Mesenchymal stem cell (in vitro differentiated cells and primary cell): Measurements from ENCODE around the gene CCNC.
A peak's percentile ranks its signal among the peaks of the same experiment; 100 is the strongest.

Experiments
- DNase-seq: peaks from one replicate; pipeline ENCODE4 v3.0.0-alpha.2; 2013
- H2AFZ ChIP-seq: one replicate; pipeline ENCODE4 v1.6.1; 2013; ENCODE audit warnings: low read depth, mild to moderate bottlenecking, control low read depth, inconsistent platforms, low read length, moderate library complexity
- H2AK5ac ChIP-seq: 2 replicates; pipeline ENCODE4 v1.6.1; 2013; ENCODE audit warnings: low read length, moderate library complexity, mild to moderate bottlenecking, inconsistent platforms; ENCODE audit not compliant: severe bottlenecking
- H2BK120ac ChIP-seq: one replicate; pipeline ENCODE4 v1.6.1; 2013; ENCODE audit warnings: low read depth, mild to moderate bottlenecking, inconsistent platforms, low read length, moderate library complexity
- H2BK12ac ChIP-seq, 2 experiments: one replicate each; pipeline ENCODE4 v1.6.1; 2013; ENCODE audit warnings: inconsistent platforms in 2 of 2, low read length in 2 of 2, mild to moderate bottlenecking in 2 of 2, moderate library complexity in 2 of 2, control low read depth in 1 of 2
- H2BK15ac ChIP-seq: one replicate; pipeline ENCODE4 v1.6.1; 2013; ENCODE audit warnings: mild to moderate bottlenecking, low read depth, inconsistent platforms; ENCODE audit not compliant: poor library complexity, severe bottlenecking
- H2BK5ac ChIP-seq: 2 replicates; pipeline ENCODE4 v1.6.1; 2013; ENCODE audit warnings: low read depth, mild to moderate bottlenecking, low read length, control low read depth, inconsistent platforms; ENCODE audit not compliant: poor library complexity, severe bottlenecking
- H3K14ac ChIP-seq, 2 experiments: one replicate each; pipeline ENCODE4 v1.6.1; 2013; ENCODE audit warnings: inconsistent platforms in 2 of 2, low read length in 2 of 2, control low read depth in 1 of 2, mild to moderate bottlenecking in 1 of 2, moderate library complexity in 1 of 2
- H3K18ac ChIP-seq, 2 experiments: one replicate each; pipeline ENCODE4 v1.6.1; 2013; ENCODE audit warnings: inconsistent platforms in 2 of 2, low read length in 2 of 2, control low read depth in 1 of 2, low read depth in 1 of 2, mild to moderate bottlenecking in 1 of 2
- H3K23ac ChIP-seq, 2 experiments: one replicate each; pipeline ENCODE4 v1.6.1; 2013; ENCODE audit warnings: inconsistent platforms in 2 of 2, low read length in 2 of 2, mild to moderate bottlenecking in 2 of 2, moderate library complexity in 2 of 2, control low read depth in 1 of 2
- H3K27ac ChIP-seq: 2 replicates; pipeline ENCODE4 v1.5.1; 2013; ENCODE audit warnings: mild to moderate bottlenecking, moderate library complexity, low read length, control low read depth, inconsistent platforms; ENCODE audit not compliant: poor library complexity, severe bottlenecking
- H3K27me3 ChIP-seq, 2 experiments: 2 replicates each; pipeline versions ENCODE4 v1.6.1 to v1.7.0; 2013; ENCODE audit warnings: low read length in 2 of 2, mild to moderate bottlenecking in 2 of 2, moderate library complexity in 2 of 2, control low read depth in 1 of 2, inconsistent platforms in 1 of 2; ENCODE audit not compliant: control insufficient read depth in 1 of 2, insufficient read depth in 1 of 2
- H3K36me3 ChIP-seq, 2 experiments: 2 replicates each; pipeline versions ENCODE4 v1.6.1 to v1.7.0; 2013; ENCODE audit warnings: low read length in 2 of 2, control low read depth in 1 of 2, inconsistent platforms in 1 of 2, low read depth in 1 of 2, mild to moderate bottlenecking in 1 of 2; ENCODE audit not compliant: insufficient read depth in 2 of 2, control insufficient read depth in 1 of 2
- H3K4ac ChIP-seq, 2 experiments: one replicate each; pipeline ENCODE4 v1.6.1; 2013; ENCODE audit warnings: inconsistent platforms in 2 of 2, low read length in 2 of 2, mild to moderate bottlenecking in 2 of 2, moderate library complexity in 2 of 2, control low read depth in 1 of 2, low read depth in 1 of 2
- H3K4me1 ChIP-seq: 2 replicates; pipeline ENCODE4 v1.6.1; 2013; ENCODE audit warnings: low read depth, low read length, control low read depth; ENCODE audit not compliant: control insufficient read depth, insufficient read depth
- H3K4me2 ChIP-seq: 2 replicates; pipeline ENCODE4 v1.6.1; 2013; ENCODE audit warnings: low read length, mild to moderate bottlenecking, inconsistent platforms; ENCODE audit not compliant: poor library complexity, severe bottlenecking
- H3K4me3 ChIP-seq, 2 experiments: 2 replicates each; pipeline versions ENCODE4 v1.5.1 to v1.7.0; 2013; ENCODE audit warnings: low read length in 2 of 2, mild to moderate bottlenecking in 2 of 2, control low read depth in 1 of 2, low read depth in 1 of 2; ENCODE audit not compliant: insufficient read depth in 1 of 2
- H3K79me1 ChIP-seq: replicated peaks from 2 replicates; pipeline ENCODE4 v1.6.1; 2013; ENCODE audit warnings: mild to moderate bottlenecking, control low read depth, low read length, inconsistent platforms; ENCODE audit not compliant: poor library complexity, severe bottlenecking
- H3K9ac ChIP-seq: 2 replicates; pipeline ENCODE4 v1.7.0; 2013; ENCODE audit warnings: mild to moderate bottlenecking, low read length, moderate library complexity
- H3K9me3 ChIP-seq: 2 replicates; pipeline ENCODE4 v1.7.0; 2013; ENCODE audit warnings: mild to moderate bottlenecking, low read length; ENCODE audit not compliant: control insufficient read depth
- H4K8ac ChIP-seq: one replicate; pipeline ENCODE4 v1.6.1; 2013; ENCODE audit warnings: inconsistent platforms, mild to moderate bottlenecking, low read length, moderate library complexity
- H4K91ac ChIP-seq: one replicate; pipeline ENCODE4 v1.6.1; 2013; ENCODE audit warnings: mild to moderate bottlenecking, low read length, inconsistent platforms
- WGBS: methylation state at CpG from one replicate; pipeline ENCODE4 v1.1.7; 2013; ENCODE audit warnings: mixed read lengths; 5-methylcytosine and 5-hydroxymethylcytosine counted together

CCNC gene

DNA sequence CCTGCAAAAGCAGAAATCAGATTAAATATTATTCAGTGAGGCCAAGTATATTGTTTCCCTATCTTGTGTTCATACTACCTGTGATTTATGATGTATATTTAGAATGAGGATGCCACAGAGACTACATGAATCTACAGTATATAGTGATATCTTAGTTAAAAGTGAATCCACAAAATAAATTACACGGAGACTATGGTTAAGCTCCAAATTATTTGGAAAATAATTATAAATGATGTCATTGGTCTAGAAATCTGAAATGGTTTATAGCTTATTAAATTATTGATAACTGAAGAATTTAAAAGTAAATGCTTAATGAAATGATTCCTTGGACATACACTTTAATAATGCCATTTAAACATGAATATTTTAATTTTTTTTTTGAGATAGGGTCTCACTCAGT is 49.0 kb downstream of the CCNC start:
- no peak overlapping the region for H3K23ac ChIP-seq
- no peak for DNase-seq
- peaks cover 0 to 2% of the 10 kb centered on the region in 2 experiments for H3K36me3 ChIP-seq
- H3K4ac ChIP-seq: no peak overlapping the region
- no peak overlapping the region for H3K4me3 ChIP-seq
- H3K27me3 ChIP-seq: no peaks in the 10 kb centered on the region
- no peak overlapping the region for H3K14ac ChIP-seq
- H2BK12ac ChIP-seq: no peak overlapping the region
- H2BK15ac ChIP-seq: no peak overlapping the region
- H3K9ac ChIP-seq: no peak overlapping the region
- no peak overlapping the region for H3K27ac ChIP-seq
- no peak overlapping the region for H4K91ac ChIP-seq
- H3K79me1 ChIP-seq: peaks cover 3% of the 10 kb centered on the region
- H2BK120ac ChIP-seq: no peak overlapping the region
- no CpG with 5 or more reads among the region's 1 CpG for WGBS
- peaks cover 4% of the 10 kb centered on the region for H3K4me1 ChIP-seq
- H4K8ac ChIP-seq: no peak overlapping the region
- no peak overlapping the region for H3K4me2 ChIP-seq
- no peak overlapping the region for H2AFZ ChIP-seq
- H3K18ac ChIP-seq: no peak overlapping the region
- no peaks in the 10 kb centered on the region for H3K9me3 ChIP-seq
- no peak overlapping the region for H2AK5ac ChIP-seq
- H2BK5ac ChIP-seq: no peak overlapping the region

DNA sequence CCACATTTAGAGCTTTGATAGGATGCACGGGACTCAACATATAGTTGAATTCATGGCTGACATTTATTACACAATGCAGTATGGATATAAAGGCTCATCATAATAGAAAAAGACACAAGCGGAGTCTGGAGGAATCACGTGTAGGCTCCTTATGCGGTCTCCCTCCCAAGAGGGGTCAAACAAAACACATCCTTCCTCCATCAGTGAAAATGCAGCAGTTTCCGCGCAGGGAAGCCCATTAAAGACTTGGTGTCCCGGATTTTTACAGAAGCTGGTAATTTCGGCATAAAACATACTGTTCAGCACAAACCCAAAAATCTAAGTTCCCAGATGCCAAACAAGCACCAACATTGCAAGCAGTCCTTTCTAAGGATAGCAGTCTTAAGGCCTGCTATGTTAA is 54.4 kb downstream of the CCNC start:
- Histone ChIP-seq H3K9ac (peak overlapping the region; percentile 95), H2BK120ac (no peak overlapping the region), H2AFZ (no peak overlapping the region), H3K14ac (no peak overlapping the region), H3K18ac (no peak overlapping the region), H3K23ac (no peak overlapping the region), H2AK5ac (no peak overlapping the region), H3K9me3 (no peaks in the 10 kb centered on the region), H4K91ac (no peak overlapping the region), H3K4ac (no peak overlapping the region), H3K4me1 (no peaks in the 10 kb centered on the region), H3K79me1 (peaks cover 11% of the 10 kb centered on the region), H2BK15ac (no peak overlapping the region), H4K8ac (no peak overlapping the region), H2BK12ac (no peak overlapping the region), H3K27me3 (no peaks in the 10 kb centered on the region), H3K4me2 (peak overlapping the region; percentile 76), H2BK5ac (no peak overlapping the region), H3K36me3 (peaks cover 0 to 5% of the 10 kb centered on the region in 2 experiments), H3K4me3 (peak overlapping the region in 1 of 2 experiments; percentile 93), H3K27ac (no peak overlapping the region)
- DNase-seq: peak; percentile 22
- 9% methylated on average over 7 of the region's 8 CpGs for WGBS

- H2BK12ac ChIP-seq: no peak overlapping the region
- H3K4me2 ChIP-seq: no peak overlapping the region
- H2BK5ac ChIP-seq: no peak overlapping the region
- no peak overlapping the region for H3K27ac ChIP-seq
- H4K8ac ChIP-seq: no peak overlapping the region
- no peak overlapping the region for H3K14ac ChIP-seq
- WGBS: no CpG with 5 or more reads among the region's 1 CpG
- H3K4me1 ChIP-seq: no peaks in the 10 kb centered on the region
- no peak overlapping the region for H3K4ac ChIP-seq
- no peak overlapping the region for H3K4me3 ChIP-seq
- no peak overlapping the region for H4K91ac ChIP-seq
- H3K9ac ChIP-seq: no peak overlapping the region
- no peak for DNase-seq
- no peak overlapping the region for H2AK5ac ChIP-seq
- H3K79me1 ChIP-seq: peaks cover 14% of the 10 kb centered on the region
- no peaks in the 10 kb centered on the region for H3K27me3 ChIP-seq
- H2BK120ac ChIP-seq: no peak overlapping the region
- H3K9me3 ChIP-seq: no peaks in the 10 kb centered on the region
- H3K18ac ChIP-seq: no peak overlapping the region
- H2BK15ac ChIP-seq: no peak overlapping the region
- no peak overlapping the region for H3K23ac ChIP-seq
- peaks cover 0 to 16% of the 10 kb centered on the region in 2 experiments for H3K36me3 ChIP-seq
- H2AFZ ChIP-seq: no peak overlapping the region
Observed at GRCh38 chr6:99512033-99512432, 56.4 kb downstream of the CCNC start.

- H3K4ac ChIP-seq: no peak overlapping the region
- no peaks in the 10 kb centered on the region for H3K9me3 ChIP-seq
- no peak overlapping the region for H3K27ac ChIP-seq
- no peak overlapping the region for H3K14ac ChIP-seq
- no peak overlapping the region for H3K4me2 ChIP-seq
- DNase-seq: no peak
- no peak overlapping the region for H2BK120ac ChIP-seq
- no peak overlapping the region for H3K9ac ChIP-seq
- no peak overlapping the region for H4K91ac ChIP-seq
- H2BK15ac ChIP-seq: no peak overlapping the region
- no peak overlapping the region for H4K8ac ChIP-seq
- no peak overlapping the region for H3K23ac ChIP-seq
- H3K18ac ChIP-seq: no peak overlapping the region
- no peak overlapping the region for H2AFZ ChIP-seq
- WGBS: 67% methylated on average over 1 of the region's 3 CpGs
- no peaks in the 10 kb centered on the region for H3K4me1 ChIP-seq
- H3K79me1 ChIP-seq: peaks cover 16% of the 10 kb centered on the region
- H2AK5ac ChIP-seq: no peak overlapping the region
- no peaks in the 10 kb centered on the region for H3K27me3 ChIP-seq
- H2BK5ac ChIP-seq: no peak overlapping the region
- H3K36me3 ChIP-seq: peaks cover 5 to 42% of the 10 kb centered on the region in 2 experiments
- H2BK12ac ChIP-seq: no peak overlapping the region
- no peak overlapping the region for H3K4me3 ChIP-seq
Observed at GRCh38 chr6:99507648-99508047, 60.8 kb downstream of the CCNC start.
